NCI-H69 (cell line): ENCODE measurements around the gene TMEM190.
A peak's percentile ranks its signal among the peaks of the same experiment; 100 is the strongest.

Experiments used
- DNase-seq: peaks from one replicate; lab custom pipeline; 2025; lab: John Stamatoyannopoulos, UW

Gene TMEM190

GRCh38 chr19:55370305-55370988 lies 6.2 kb upstream of the TMEM190 start, which contains the start of gene IL11:
TSS of gene IL11 (minus strand) at chr19:55370463. CDS start at chr19:55370310, 153 bp downstream.
- DNase-seq: no peak

GRCh38 chr19:55372316-55373081 lies 4.1 kb upstream of the TMEM190 start:
- no peak for DNase-seq

DNA sequence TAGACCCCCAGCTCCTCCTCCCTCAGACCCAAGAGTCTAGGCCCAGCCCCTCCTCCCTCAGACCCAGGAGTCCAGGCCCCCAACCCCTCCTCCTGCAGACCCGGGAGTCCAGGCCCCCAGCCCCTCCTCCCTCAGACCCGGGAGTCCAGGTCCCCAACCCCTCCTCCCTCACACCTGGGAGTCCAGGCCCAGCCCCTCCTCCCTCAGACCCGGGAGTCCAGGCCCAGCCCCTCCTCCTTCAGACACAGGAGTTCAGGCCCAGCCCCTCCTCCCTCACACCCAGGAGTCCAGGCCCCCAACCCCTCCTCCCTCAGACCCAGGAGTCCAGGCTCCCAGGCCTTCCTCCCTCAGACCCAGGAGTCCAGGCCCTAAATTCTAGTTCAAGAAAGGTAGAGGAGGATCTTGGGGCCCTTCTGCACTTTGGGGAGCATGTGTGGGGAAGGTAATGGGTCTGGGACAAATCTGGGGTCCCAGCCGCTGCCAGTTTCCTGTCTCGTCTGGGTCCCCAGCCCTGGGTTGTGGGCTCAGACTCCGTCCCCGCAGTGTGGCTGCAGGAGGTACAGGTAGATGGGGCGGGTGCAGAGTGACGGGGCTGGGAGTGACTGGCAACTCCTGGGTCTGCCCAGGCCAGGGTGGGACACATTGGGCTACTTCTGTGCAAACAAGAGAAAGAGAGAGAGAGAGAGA lies 3.2 kb upstream of the TMEM190 start:
- no peak for DNase-seq

GRCh38 chr19:55373993-55374757 lies 2.5 kb upstream of the TMEM190 start:
- peak; percentile 37 for DNase-seq

- peak; percentile 69 for DNase-seq
Observed at GRCh38 chr19:55377356-55378131, 918 bp downstream of the TMEM190 start.

DNA sequence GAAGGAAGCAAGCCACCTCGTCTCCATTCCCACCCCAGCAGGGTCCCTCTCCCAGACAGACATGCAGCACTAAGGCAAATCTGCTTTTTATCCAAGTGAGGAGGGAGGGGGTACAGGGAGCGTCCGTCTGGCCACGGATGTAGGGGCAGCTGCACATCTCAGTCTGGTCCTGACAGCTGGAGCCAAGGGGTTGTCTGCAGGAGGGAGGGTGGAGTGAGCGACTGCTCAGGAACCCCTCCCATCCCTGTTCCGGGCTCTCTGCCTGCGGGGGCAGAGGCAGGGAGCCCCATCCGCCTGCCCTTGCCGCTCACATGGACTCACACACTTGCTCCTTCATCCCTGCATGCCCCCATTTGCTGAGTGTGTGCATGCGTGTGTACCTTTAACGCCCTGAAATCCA lies 2.5 kb downstream of the TMEM190 start:
- DNase-seq: peak; percentile 28

DNA sequence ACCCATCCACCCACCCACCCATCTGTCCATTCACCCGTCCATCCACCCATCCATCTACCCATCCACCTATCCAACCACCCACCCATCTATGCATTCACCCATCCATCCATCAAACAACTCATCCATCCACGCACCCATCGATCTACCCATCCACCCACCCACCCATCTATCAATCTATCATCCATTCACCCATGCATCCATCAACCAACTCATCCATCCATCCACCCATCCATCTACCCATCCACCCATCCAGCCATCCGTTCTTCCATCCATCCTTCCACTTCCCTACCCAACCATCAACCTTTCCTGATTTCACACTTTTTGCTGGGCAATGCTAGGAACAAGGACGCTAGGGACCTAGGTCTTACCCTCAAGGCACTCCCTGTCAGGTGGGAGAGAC lies 5.4 kb downstream of the TMEM190 start:
- no peak for DNase-seq

DNA sequence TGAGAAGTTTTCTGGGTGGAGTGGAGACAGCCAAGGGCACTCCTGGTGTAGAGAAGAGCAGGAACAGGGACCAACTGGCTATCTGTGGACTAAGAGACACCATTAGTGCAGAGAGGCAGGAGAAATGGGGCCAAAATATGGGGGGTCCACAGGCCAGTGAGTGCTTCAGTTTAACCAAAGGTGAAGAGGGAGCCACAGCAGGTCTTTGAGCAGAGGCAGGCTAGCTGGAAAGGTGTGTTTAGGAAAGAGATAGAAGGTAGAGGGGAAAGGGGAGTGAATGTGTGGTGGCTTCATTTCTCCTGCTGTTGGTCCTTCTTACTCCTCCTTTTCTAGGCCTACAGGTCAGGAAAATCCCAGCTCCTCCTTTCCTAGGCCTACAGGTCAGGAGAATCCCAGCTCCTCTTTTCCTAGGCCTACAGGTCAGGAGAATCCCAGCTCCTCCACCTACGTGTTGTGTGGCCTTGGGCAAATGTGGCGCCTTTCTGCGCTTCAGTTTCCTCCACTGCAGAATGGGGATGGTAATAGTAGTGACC lies 6.0 kb downstream of the TMEM190 start:
- DNase-seq: no peak

DNA sequence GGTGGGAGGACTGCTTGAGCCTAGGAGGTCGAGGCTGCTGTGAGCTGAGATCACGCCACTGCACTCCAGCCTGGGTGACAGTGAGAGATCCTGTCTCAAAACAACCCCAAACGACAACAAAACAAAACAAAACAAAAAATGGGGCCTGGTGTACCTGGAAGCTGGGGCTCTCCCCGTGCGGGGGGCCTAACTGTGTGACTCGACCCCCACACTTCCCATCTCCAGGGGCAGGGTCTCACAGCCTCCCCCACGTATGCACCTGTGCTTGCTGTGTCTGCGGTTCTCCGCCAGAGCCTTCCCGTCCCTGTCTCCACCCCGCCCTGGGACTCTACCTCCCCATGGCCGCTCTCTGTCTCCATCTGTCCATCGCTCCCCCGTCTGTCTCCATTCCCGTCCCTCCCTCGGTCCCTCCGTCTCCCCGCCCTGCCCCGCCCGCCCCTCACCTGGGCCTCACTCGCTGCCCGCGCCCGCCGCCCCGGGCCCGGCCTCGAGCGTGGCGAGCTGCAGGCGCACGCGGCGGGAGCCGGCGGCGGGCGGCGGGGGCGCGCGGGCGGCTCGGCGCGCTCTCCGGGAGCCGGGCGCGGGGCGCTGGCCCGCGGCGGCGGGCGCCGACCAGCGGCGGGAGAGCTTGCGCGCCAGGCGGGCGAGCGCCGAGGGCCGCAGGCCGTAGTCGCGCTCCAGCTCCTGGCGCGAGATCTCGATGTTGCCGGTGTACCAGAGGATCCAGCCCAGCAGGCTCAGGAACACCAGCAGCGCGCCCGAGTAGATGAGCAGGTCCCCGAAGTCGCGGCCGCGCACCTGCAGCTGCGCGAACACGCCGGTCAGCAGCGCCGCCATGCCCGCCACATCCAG lies 6.9 kb downstream of the TMEM190 start:
- peak; percentile 81 for DNase-seq

- DNase-seq: peak; percentile 80
Observed at GRCh38 chr19:55384131-55384919, 7.7 kb downstream of the TMEM190 start, which contains the start of gene TMEM238. TSS of gene TMEM238 (minus strand) at chr19:55384292. CDS start at chr19:55384259, 33 bp downstream.

GRCh38 chr19:55384920-55385723 lies 8.5 kb downstream of the TMEM190 start:
- DNase-seq: peak; percentile 98

DNA sequence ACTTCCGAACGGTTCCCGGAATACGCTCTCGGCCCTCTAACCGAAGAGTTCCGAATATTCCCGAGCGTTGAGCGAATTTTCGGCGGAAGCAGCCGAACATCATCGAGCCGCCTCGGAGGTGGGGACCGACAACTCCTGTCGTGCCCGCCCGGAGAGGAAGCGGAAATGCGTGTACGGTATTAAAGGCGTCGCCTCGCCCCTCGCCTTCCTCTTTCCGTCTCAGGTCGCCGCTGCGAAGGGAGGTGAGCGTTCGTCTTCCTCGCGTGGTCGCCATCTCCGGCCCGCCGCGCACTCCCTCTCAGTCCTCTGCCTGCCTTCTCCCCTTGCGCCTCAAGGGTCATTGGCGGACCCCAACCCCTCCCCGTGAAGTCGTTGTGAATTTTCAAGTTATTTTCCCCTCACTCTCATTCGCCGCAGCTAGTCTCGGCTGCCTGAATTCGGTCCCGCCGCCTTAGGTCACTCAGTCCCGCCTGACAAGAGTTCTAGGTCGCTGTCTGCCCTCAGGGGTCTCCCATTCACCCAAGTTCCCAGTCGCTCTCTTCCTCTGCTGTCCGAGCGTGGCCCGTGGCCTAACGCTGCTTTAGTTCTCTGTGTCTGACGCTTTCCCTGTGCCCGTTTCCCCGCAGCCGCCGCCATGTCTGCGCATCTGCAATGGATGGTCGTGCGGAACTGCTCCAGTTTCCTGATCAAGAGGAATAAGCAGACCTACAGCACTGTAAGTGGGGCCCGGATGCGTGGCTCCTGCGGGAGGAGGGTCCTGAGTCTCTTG lies 9.3 kb downstream of the TMEM190 start, which contains the start of gene RPL28:
Gene RPL28 (plus strand): TSS at position 209 of the 769 bp plus-strand sequence. CDS start 426 bp downstream, at position 635.
- DNase-seq: peak; percentile 99

GRCh38 chr19:55386493-55386971 lies 9.9 kb downstream of the TMEM190 start:
- no peak for DNase-seq

- DNase-seq: no peak
Observed at GRCh38 chr19:55387736-55388497, 11.3 kb downstream of the TMEM190 start.

DNA sequence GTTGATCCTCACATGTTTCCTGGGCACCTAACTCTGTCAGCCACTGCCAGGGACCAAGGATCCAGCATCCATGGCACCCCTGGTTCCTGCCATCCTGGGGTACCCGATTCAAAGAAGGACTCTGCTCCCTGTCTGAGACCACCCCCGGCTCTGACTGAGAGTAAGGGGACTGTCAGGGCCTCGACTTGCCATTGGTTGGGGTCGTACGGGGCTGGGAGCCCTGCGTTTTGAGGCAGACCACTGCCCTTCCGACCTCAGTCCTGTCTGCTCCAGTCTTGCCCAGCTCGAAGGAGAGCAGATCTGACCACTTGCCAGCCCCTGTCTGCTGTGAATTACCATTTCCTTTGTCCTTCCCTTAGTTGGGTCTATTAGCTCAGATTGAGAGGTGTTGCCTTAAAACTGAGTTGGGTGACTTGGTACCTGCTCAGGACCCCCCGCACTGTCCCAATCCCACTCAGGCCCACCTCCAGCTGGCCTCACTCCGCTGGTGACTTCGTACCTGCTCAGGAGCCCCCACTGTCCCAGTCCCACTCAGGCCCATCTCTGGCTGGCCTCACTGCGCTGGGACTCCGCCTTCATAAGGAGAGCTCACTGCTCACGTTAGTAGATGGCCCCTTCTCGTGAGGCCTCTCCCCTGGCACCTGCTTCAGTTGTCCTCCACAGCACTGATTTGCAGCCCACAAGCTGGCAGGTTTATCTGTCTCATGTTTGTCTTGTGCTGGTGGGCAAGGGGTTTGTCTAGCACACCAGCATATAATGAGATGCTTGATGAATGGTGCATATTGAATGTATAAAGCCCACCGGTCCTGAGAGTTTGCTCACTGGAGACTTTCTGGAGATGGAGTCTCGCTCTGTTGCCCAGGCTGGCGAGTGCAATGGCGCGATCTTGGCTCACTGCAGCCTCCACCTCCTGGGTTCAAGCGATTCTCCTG lies 13.0 kb downstream of the TMEM190 start:
- no peak for DNase-seq
